ENCODE measurements around the gene WDR77. TPM values are rescaled to one million over a fixed set of nuclear protein-coding genes. Genes with fewer than 3 reads are reported as not detected.

WDR77 gene
- total RNA-seq, 1 experiment from 2014 or later = 59.7 TPM

DNA sequence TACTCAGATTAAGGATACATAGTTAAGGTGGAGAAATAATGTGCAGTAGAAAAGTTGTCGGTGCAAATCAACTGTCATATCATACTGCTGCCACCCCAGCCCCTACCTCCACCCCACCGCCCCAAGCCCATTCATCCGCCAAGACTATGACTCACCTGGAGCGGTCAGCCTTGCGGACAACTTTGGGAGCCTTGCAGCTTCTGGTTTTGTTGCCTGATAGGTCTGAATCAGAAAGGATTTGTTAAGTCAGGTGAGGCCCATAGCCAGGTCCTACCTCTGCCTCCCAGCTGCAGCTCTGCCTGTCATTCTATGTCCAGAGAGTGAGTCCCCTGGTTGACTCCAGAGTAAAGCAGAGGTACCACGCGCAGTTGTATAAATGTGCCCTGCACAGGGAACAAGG, 37.4 kb upstream of the WDR77 start:
- peaks cover 6% of the 10 kb centered on the region for H3K4me1 ChIP-seq (ENCODE audit: low read length)
- H3K9me2 ChIP-seq (replicated peaks; ENCODE audit: insufficient read depth, low read length) = no peaks in the 10 kb centered on the region
- H3K4me3 ChIP-seq (ENCODE audit: low read length) = no peak overlapping the region
- H3K27me3 ChIP-seq (ENCODE audit: low read length) = no peaks in the 10 kb centered on the region
- no peaks in the 10 kb centered on the region for H4K20me1 ChIP-seq (ENCODE audit: insufficient read depth, low read depth, low read length)
- no peak overlapping the region for H3K9ac ChIP-seq (ENCODE audit: low read length)
- H3K4me2 ChIP-seq (ENCODE audit: low read depth, low read length, poor library complexity, severe bottlenecking) = no peak overlapping the region
- H3K9me3 ChIP-seq (ENCODE audit: low read length) = no peaks in the 10 kb centered on the region
- H2AFZ ChIP-seq (ENCODE audit: low read length) = no peak overlapping the region
- no peak for DNase-seq
- no peaks in the 10 kb centered on the region for H3K36me3 ChIP-seq (ENCODE audit: insufficient read depth, low read length)
- H3K79me2 ChIP-seq (ENCODE audit: low read length) = no peaks in the 10 kb centered on the region
- no peak overlapping the region for H3K27ac ChIP-seq (ENCODE audit: low read length)

GRCh38 chr1:111484391-111485026, 35.5 kb upstream of the WDR77 start:
- H3K4me3 ChIP-seq (ENCODE audit: low read length) = no peak overlapping the region
- H3K36me3 ChIP-seq (ENCODE audit: insufficient read depth, low read length) = no peaks in the 10 kb centered on the region
- no peaks in the 10 kb centered on the region for H3K79me2 ChIP-seq (ENCODE audit: low read length)
- DNase-seq = no peak
- no peaks in the 10 kb centered on the region for H3K27me3 ChIP-seq (ENCODE audit: low read length)
- no peaks in the 10 kb centered on the region for H3K9me3 ChIP-seq (ENCODE audit: low read length)
- no peak overlapping the region for H3K27ac ChIP-seq (ENCODE audit: low read length)
- peaks cover 17% of the 10 kb centered on the region for H3K4me1 ChIP-seq (ENCODE audit: low read length)
- H4K20me1 ChIP-seq (ENCODE audit: insufficient read depth, low read depth, low read length) = no peaks in the 10 kb centered on the region
- H3K9me2 ChIP-seq (replicated peaks; ENCODE audit: insufficient read depth, low read length) = no peaks in the 10 kb centered on the region
- no peak overlapping the region for H3K9ac ChIP-seq (ENCODE audit: low read length)
- H2AFZ ChIP-seq (ENCODE audit: low read length) = no peak overlapping the region
- H3K4me2 ChIP-seq (ENCODE audit: low read depth, low read length, poor library complexity, severe bottlenecking) = no peak overlapping the region

DNA sequence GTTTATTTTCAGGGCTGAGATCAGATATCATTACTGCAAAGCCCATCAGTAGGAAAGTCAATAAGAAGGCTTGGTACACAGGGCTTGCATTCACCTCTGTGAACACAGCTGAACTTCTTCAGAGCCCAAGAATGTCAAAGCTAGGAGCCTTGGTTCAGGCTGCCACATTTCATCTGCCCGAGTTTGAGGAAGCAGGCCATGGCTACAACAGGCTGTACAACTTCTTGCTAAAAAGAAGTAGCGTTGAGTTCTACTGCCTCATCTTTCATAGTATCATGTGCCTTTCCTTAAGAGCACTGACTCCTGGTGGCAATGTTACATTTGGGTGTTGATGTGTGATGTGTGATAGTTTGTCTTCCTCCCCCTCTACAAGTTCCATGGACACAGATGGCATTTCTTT, 34.8 kb upstream of the WDR77 start:
- H3K4me1 ChIP-seq (ENCODE audit: low read length) = peaks cover 17% of the 10 kb centered on the region
- H4K20me1 ChIP-seq (ENCODE audit: insufficient read depth, low read depth, low read length) = no peaks in the 10 kb centered on the region
- H3K4me3 ChIP-seq (ENCODE audit: low read length) = no peak overlapping the region
- no peak overlapping the region; the same call in 1 of the 2 replicates for H2AFZ ChIP-seq (ENCODE audit: low read length)
- no peaks in the 10 kb centered on the region for H3K9me3 ChIP-seq (ENCODE audit: low read length)
- H3K27me3 ChIP-seq (ENCODE audit: low read length) = no peaks in the 10 kb centered on the region
- no peaks in the 10 kb centered on the region for H3K36me3 ChIP-seq (ENCODE audit: insufficient read depth, low read length)
- H3K9me2 ChIP-seq (replicated peaks; ENCODE audit: insufficient read depth, low read length) = no peaks in the 10 kb centered on the region
- no peak for DNase-seq
- no peak overlapping the region for H3K27ac ChIP-seq (ENCODE audit: low read length)
- no peaks in the 10 kb centered on the region for H3K79me2 ChIP-seq (ENCODE audit: low read length)
- H3K4me2 ChIP-seq (ENCODE audit: low read depth, low read length, poor library complexity, severe bottlenecking) = no peak overlapping the region
- H3K9ac ChIP-seq (ENCODE audit: low read length) = no peak overlapping the region

DNA sequence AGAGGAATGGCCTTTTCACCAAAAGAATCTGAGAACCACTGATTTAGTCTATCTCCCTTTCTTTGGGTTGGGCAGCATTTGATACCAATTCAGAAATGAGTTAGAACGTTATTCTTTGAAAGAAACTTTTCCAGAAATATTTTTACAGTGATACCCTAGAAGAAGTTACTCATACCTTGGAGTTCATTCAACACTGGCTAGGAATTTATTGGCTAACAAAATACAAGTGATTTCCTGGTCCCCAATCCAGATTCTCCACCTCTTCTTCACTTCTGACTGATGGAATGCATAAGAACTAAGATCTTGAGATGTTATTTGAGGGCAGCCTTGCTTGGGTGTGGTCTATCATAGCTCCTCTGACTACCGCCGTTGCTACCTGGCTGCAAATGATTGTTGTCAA, 34.1 kb upstream of the WDR77 start:
- Histone ChIP-seq H3K4me1 (ENCODE audit: low read length) (peaks cover 17% of the 10 kb centered on the region), H3K9me3 (ENCODE audit: low read length) (no peaks in the 10 kb centered on the region), H4K20me1 (ENCODE audit: insufficient read depth, low read depth, low read length) (no peaks in the 10 kb centered on the region), H3K9me2 (replicated peaks; ENCODE audit: insufficient read depth, low read length) (no peaks in the 10 kb centered on the region), H3K9ac (ENCODE audit: low read length) (no peak overlapping the region), H3K27me3 (ENCODE audit: low read length) (no peaks in the 10 kb centered on the region), H2AFZ (ENCODE audit: low read length) (no peak overlapping the region), H3K4me3 (ENCODE audit: low read length) (no peak overlapping the region), H3K4me2 (ENCODE audit: low read depth, low read length, poor library complexity, severe bottlenecking) (no peak overlapping the region), H3K79me2 (ENCODE audit: low read length) (no peaks in the 10 kb centered on the region), H3K36me3 (ENCODE audit: insufficient read depth, low read length) (no peaks in the 10 kb centered on the region), H3K27ac (ENCODE audit: low read length) (no peak overlapping the region)
- DNase-seq = no peak

DNA sequence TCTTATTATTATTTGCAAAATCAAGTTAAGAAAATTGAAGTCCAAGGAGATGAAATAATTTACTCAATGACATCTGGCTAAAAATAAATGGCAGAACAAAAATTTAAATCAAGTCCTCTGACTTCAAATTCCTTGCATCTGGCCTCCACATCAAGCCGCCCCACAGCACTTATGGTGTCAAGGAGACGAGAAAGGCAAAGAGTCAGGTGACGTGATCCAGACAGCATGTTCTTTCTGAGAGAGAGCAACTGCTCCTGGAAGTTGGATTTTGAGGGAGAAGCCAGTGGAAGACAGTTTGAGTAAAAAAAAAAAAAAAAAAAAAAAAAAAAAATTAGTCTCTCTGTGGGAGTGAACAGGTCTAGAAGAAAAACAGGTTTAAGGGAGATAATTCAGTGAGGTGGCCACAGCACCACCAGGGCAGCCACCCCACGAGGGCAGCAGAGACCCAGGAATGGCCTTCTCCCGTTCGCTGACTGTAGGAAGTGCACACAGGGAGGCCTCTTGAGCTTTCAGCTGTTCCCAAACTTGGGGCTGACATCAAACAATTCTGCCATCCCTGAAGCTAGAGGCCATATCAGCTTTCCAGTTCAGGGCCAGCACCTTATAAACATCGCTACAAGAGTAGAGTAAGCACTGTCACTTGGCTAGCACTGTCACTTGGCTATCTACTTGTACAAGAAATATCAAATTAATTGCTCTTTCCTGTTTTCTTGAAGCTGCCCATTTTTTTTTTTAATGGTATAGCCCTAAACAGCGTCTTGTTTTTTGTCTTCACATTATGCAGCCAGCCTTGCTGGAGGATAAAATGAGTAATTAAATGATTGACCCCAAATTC, 32.5 kb upstream of the WDR77 start:
- H2AFZ ChIP-seq (ENCODE audit: low read length) = no peak overlapping the region

DNA sequence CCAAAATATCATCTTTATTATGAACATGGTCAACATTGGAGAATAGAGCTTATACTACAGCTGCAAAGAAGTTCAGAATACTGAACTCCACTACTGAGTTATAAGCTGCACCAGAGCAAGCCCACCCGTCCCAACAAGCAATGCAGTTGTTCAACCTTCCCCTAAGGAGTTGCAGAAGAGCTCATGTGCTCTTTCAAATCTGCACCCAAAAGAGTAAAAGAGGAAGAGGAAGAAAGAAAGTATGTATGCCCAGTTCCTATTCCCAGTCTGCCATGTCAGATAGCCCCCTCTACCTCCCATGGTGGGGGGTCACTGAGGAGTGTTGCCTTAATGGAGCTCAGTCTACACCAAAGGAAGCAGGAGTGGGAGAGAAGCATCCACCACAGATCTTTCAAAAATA, 31.6 kb upstream of the WDR77 start:
- Histone ChIP-seq H3K9me2 (replicated peaks; ENCODE audit: insufficient read depth, low read length) (no peaks in the 10 kb centered on the region), H3K9me3 (ENCODE audit: low read length) (no peaks in the 10 kb centered on the region), H3K27me3 (ENCODE audit: low read length) (no peaks in the 10 kb centered on the region), H3K27ac (ENCODE audit: low read length) (no peak overlapping the region), H3K9ac (ENCODE audit: low read length) (no peak overlapping the region), H3K4me3 (ENCODE audit: low read length) (no peak overlapping the region), H4K20me1 (ENCODE audit: insufficient read depth, low read depth, low read length) (no peaks in the 10 kb centered on the region), H2AFZ (ENCODE audit: low read length) (0 out of 2 replicates have a peak overlapping the region, but pooled peaks have one; percentile 48), H3K4me2 (ENCODE audit: low read depth, low read length, poor library complexity, severe bottlenecking) (no peak overlapping the region), H3K4me1 (ENCODE audit: low read length) (peaks cover 30% of the 10 kb centered on the region), H3K79me2 (ENCODE audit: low read length) (no peaks in the 10 kb centered on the region), H3K36me3 (ENCODE audit: insufficient read depth, low read length) (no peaks in the 10 kb centered on the region)
- DNase-seq = peak; percentile 57

More for the DNA sequence above, 32.5 kb upstream of the WDR77 start:
- peak; percentile 86 for DNase-seq
- Histone ChIP-seq H3K9ac (ENCODE audit: low read length) (no peak overlapping the region), H3K4me2 (ENCODE audit: low read depth, low read length, poor library complexity, severe bottlenecking) (no peak overlapping the region), H3K9me2 (replicated peaks; ENCODE audit: insufficient read depth, low read length) (no peaks in the 10 kb centered on the region), H3K27ac (ENCODE audit: low read length) (no peak overlapping the region), H3K4me3 (ENCODE audit: low read length) (no peak overlapping the region), H3K36me3 (ENCODE audit: insufficient read depth, low read length) (no peaks in the 10 kb centered on the region), H3K27me3 (ENCODE audit: low read length) (no peaks in the 10 kb centered on the region), H4K20me1 (ENCODE audit: insufficient read depth, low read depth, low read length) (no peaks in the 10 kb centered on the region), H3K9me3 (ENCODE audit: low read length) (no peaks in the 10 kb centered on the region), H3K79me2 (ENCODE audit: low read length) (no peaks in the 10 kb centered on the region), H3K4me1 (ENCODE audit: low read length) (peaks cover 25% of the 10 kb centered on the region)

- no peaks in the 10 kb centered on the region for H3K36me3 ChIP-seq (ENCODE audit: insufficient read depth, low read length)
- H3K4me1 ChIP-seq (ENCODE audit: low read length) = peaks cover 26% of the 10 kb centered on the region
- H3K27ac ChIP-seq (ENCODE audit: low read length) = no peak overlapping the region
- H3K9ac ChIP-seq (ENCODE audit: low read length) = peak overlapping the region; percentile 30
- H4K20me1 ChIP-seq (ENCODE audit: insufficient read depth, low read depth, low read length) = no peaks in the 10 kb centered on the region
- H3K4me2 ChIP-seq (ENCODE audit: low read depth, low read length, poor library complexity, severe bottlenecking) = no peak overlapping the region
- H3K4me3 ChIP-seq (ENCODE audit: low read length) = no peak overlapping the region
- H2AFZ ChIP-seq (ENCODE audit: low read length) = peak overlapping the region; percentile 36; the same call in 1 of the 2 replicates
- DNase-seq = no peak
- no peaks in the 10 kb centered on the region for H3K9me3 ChIP-seq (ENCODE audit: low read length)
- H3K79me2 ChIP-seq (ENCODE audit: low read length) = no peaks in the 10 kb centered on the region
- H3K27me3 ChIP-seq (ENCODE audit: low read length) = no peaks in the 10 kb centered on the region
- H3K9me2 ChIP-seq (replicated peaks; ENCODE audit: insufficient read depth, low read length) = no peaks in the 10 kb centered on the region
These were observed 27.8 kb upstream of the WDR77 start for GRCh38 chr1:111476761-111477309.

GRCh38 chr1:111476214-111476613, 27.2 kb upstream of the WDR77 start:
- H3K9ac ChIP-seq (ENCODE audit: low read length) = no peak overlapping the region
- no peak overlapping the region for H3K27ac ChIP-seq (ENCODE audit: low read length)
- no peak overlapping the region for H3K4me2 ChIP-seq (ENCODE audit: low read depth, low read length, poor library complexity, severe bottlenecking)
- peaks cover 27% of the 10 kb centered on the region for H3K4me1 ChIP-seq (ENCODE audit: low read length)
- no peaks in the 10 kb centered on the region for H3K27me3 ChIP-seq (ENCODE audit: low read length)
- no peaks in the 10 kb centered on the region for H3K9me3 ChIP-seq (ENCODE audit: low read length)
- H4K20me1 ChIP-seq (ENCODE audit: insufficient read depth, low read depth, low read length) = no peaks in the 10 kb centered on the region
- no peaks in the 10 kb centered on the region for H3K9me2 ChIP-seq (replicated peaks; ENCODE audit: insufficient read depth, low read length)
- H3K79me2 ChIP-seq (ENCODE audit: low read length) = no peaks in the 10 kb centered on the region
- H2AFZ ChIP-seq (ENCODE audit: low read length) = no peak overlapping the region
- no peak for DNase-seq
- no peak overlapping the region for H3K4me3 ChIP-seq (ENCODE audit: low read length)
- H3K36me3 ChIP-seq (ENCODE audit: insufficient read depth, low read length) = no peaks in the 10 kb centered on the region

All from Karpas-422 (cell line).